LNCaP clone FGC (cell line): ENCODE measurements around the gene ERICH6B.

Source experiments
- DNase-seq: peaks from one replicate; pipeline ENCODE4 v3.0.0-alpha.2; 2011; ENCODE audit warnings: low read depth
- H3K4me3 ChIP-seq: 2 replicates; pipeline ENCODE4 v1.5.1; 2011; ENCODE audit warnings: mild to moderate bottlenecking, low read depth, low read length, control low read depth
- CTCF ChIP-seq: IDR thresholded peaks from 2 replicates; pipeline ENCODE4 v1.5.1; 2012; ENCODE audit warnings: mild to moderate bottlenecking; ENCODE audit not compliant: control insufficient read depth, insufficient read depth; ENCODE audit errors: extremely low read depth

ERICH6B gene

GRCh38 chr13:45500492-45501174 is 114.9 kb downstream of the ERICH6B start:
- no peak for DNase-seq
- no peak overlapping the region for H3K4me3 ChIP-seq
- TF ChIP-seq CTCF: no peak

DNA sequence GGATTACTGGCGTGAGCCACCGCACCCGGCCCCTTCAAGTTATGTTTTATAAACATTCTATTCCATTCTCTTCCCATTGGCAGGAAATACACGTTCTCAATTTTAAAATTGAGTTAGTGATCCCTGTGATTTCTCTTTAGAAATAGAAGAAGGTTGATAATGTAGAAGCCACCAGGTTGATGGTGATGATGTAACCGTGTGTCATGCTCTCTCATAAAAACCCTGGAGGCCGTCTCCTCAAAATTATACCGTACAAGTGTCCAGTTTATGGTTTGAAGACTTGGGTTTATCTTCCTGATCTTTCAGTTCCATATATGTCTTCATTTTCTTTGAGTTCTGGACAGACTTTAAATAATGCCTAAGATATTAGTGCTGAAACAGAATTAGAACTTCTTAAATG is 118.6 kb downstream of the ERICH6B start:
- no peak for TF ChIP-seq CTCF
- DNase-seq: no peak

DNA sequence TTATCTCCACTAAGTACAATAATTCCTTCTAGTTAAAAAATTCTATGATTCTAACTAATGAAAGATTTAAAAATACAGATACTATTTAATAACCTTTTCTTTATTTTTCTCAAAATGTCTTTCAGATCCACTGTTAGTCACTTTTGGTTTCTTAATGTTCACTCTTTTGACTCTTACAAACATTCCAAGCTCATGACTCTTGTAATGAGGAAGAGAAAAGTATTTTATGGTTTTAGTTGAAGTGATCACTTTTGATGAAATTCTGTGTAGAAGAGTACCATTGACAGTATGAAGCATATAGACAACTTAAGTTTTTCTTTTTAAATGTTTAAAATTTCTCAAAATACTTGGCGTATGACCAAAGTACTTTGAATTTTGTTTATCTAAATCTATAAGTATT is 123.0 kb downstream of the ERICH6B start:
- no peak for DNase-seq
- no peak for TF ChIP-seq CTCF
- no peak overlapping the region for H3K4me3 ChIP-seq

More for the DNA sequence above, 118.6 kb downstream of the ERICH6B start:
- no peak overlapping the region for H3K4me3 ChIP-seq
